CD4-positive, alpha-beta T cell treated with Interferon alpha-2 for 1 hour (primary cell): Measurements from ENCODE around the gene GPX4.
"Not testable (repeated sequence)": the region's sequence is repeated elsewhere in the genome, so short reads cannot be mapped to it uniquely, and the experiment has no call there.

ENCODE experiments used
- DNase-seq, 2 donors: peaks; one replicate each; pipeline ENCODE4 v3.0.0-alpha.2; 2020 to 2022

GPX4 gene

DNA sequence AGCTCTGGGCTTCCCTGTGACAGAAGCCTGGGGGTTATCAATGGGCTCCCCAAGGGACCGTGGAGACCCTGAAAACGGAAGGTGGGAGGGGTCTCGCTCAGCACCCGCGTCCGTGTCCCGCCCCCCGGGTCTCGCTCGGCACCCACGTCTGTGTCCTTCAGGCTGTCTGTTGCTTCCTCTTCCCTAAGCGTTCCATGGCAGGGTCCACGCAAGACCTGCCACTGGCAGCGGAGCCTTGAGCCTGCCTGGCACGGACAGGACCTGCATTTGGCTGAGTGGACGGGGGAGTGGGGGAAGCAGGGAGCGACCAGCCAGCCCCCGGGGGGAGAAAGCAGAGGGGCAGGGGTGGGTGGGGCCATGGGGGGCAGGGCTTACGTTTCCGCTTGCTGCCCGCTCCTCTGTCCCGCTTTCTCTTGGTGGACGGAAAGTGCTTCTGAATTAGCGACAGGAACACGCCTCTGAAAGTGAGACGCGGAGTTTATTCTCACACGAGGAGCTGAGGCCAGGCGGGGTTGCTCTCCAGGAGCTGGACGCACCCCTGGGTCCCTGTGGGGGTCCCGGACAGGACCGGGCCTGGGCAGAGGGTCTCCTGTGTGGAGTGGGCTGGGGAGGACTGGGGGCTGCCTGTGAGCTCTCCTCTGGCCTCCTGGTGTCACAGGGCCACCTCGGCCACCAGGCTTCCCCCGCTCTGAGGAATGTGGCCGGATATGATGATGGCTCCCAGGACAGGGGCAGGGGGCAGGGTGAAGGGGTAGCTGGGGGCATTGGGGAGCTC is 12.0 kb downstream of the GPX4 start:
- no peak for DNase-seq

- DNase-seq = no peak
Measured at GRCh38 chr19:1116726-1117581, 13.2 kb downstream of the GPX4 start.

DNA sequence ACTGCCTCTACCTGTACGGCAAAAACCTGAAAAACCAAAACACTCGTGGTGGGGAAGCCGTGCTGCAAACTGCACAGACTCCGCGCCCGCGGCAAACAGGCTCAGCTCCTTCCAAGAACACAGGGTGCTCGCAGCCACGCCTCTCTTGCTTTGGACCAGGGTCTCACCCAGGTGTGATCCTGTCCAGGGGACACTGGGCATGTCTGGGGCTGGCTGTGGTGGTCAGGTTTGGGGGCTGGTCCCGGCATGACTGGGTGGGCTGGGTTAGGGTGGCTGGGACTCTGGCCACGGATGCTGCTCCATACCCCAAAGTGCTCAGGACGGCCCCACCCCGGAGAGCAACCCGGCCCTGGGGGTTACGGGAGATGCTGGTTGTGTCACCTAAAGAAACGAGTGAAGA is 13.9 kb downstream of the GPX4 start:
- no peak for DNase-seq

DNA sequence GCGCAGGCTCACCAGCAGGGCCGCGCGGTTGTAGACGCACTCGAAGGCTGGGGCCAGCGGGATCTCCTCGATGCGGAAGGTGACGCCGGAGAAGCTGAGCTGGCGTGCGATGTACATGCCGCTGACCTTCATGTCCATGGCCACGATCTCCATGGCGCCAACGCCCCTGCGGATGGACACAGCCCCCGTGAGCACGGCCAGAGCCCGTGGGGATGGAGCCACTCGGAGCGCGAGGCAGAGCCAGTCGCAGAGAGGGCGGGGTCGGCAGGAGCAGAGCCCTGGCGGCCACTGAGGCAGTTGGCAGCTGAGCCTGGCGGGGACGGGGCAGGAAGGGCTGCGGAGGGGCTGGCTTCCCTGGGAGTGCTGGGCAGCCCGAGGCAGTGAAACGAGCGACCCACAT is 15.2 kb downstream of the GPX4 start:
- no peak for DNase-seq

DNA sequence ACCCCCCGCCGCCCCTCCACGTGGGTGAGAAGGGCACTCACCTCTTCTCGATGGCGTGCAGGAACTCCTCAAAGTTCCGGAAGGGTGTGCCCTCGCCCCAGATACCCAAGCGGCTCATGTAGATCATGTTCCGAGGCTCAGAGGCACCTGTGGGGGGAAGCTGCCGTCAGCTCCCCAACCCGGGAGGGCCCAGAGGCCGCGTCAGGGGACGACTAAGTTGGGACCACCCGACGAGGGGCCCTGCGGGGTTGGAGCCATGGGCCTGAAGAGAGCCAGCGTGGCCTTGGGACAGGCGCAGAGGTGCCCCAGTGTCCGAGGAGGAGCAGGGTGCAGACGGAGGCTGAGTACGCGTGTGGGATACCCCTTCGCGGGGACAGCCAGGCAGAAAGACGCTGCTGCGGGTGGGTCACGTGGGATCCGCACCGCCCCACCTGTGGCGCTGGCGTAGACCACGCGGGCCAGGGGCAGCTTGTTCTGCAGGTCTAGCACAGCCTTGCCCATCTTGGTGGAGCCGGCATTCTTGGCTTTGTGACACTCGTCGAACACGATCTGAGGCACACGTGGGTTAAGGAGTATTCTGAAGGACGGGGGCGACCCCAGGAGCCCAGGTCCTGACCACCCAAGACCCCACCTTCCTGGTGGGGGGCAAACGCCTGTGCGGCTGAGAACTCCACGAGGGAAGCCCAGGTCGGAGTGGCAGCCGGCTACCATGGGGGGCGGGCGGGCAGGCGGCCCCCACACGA is 15.9 kb downstream of the GPX4 start:
- DNase-seq = no peak

DNA sequence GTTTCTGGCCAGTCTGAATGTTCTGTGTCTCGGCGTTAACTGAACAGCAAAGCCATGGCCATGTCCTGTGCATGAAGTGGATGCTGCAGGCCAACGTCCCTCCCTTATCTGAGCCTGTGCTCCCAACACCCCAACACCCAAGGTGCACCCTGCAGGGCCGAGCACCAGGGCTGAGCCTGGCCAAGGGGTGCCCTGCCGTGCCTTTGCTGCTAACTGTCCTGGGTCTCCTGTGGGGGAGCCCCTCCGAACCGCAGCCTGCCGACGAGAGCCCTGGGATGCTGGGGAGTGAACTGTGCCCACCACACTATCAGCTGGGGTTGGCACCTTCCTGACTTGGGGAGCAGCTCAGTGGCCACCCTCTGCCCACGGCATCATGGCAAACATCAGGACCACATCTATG is 17.6 kb downstream of the GPX4 start:
- DNase-seq = no peak

GRCh38 chr19:1122021-1122971 is 18.5 kb downstream of the GPX4 start:
- DNase-seq = no peak

GRCh38 chr19:1122972-1123363 is 19.2 kb downstream of the GPX4 start:
- DNase-seq = peak; percentile 47 to 53

DNA sequence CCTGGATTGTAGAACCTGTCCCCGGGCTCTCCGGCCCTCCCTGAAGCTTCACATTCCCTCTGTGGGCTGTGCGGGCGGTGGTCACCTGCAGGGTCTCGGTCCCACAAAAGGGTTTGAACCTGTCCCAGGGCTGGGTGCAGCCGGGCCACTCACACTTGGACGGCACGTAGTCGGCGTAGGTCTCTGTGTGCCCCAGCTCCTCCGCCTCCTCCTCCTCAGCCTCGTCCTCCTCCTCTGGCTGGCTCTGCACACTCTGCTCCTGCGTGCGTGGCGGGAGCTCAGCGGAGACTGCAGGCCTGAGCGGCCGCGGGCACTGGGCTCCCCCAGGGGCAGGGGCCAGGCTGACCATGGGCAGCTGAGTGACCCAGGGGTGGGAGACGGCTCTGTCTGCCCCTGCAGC is 19.6 kb downstream of the GPX4 start:
- DNase-seq = no peak

- no peak for DNase-seq
Measured at GRCh38 chr19:1123885-1124677, 20.3 kb downstream of the GPX4 start.

DNA sequence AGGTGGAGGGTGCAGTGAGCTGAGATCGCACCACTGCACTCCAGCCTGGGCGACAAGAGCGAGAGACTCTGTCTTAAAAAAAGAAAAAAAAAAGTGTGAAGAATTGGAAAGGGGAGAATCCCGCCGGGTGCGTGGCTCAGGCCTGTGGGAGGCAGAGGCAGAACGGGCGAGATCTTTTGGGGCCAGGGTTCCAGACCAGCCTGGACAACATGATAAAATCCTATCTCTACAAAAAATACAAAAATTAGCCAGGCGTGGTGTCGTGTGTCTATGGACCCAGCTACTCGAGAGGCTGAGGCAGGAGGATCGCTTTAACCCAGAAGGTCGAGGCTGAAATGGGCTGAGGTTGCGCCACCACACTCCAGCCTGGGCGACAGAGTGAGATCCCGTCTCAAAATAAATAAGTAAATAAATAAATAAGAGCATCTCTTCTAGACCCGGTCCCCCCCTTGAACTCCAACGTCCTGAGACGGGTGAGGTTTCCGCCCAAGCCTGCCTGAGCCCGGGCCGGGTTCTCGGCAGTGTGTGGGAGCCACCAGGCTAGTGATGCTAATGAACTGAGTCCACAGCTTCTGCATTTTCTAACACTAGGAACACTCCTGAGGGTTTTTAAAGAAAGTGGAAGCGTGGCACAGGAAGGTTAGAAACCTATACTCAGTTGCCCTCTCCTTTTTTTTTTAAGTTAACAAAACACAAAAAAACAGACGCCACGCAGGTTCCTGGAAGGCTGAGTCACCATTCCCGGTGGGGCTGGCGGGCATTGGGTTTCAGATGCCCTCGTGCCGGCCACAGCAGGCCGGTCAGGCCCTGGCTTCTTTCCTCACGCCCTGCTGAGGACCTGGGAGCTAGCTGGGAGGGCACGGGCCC is 22.0 kb downstream of the GPX4 start:
- no peak for DNase-seq

DNA sequence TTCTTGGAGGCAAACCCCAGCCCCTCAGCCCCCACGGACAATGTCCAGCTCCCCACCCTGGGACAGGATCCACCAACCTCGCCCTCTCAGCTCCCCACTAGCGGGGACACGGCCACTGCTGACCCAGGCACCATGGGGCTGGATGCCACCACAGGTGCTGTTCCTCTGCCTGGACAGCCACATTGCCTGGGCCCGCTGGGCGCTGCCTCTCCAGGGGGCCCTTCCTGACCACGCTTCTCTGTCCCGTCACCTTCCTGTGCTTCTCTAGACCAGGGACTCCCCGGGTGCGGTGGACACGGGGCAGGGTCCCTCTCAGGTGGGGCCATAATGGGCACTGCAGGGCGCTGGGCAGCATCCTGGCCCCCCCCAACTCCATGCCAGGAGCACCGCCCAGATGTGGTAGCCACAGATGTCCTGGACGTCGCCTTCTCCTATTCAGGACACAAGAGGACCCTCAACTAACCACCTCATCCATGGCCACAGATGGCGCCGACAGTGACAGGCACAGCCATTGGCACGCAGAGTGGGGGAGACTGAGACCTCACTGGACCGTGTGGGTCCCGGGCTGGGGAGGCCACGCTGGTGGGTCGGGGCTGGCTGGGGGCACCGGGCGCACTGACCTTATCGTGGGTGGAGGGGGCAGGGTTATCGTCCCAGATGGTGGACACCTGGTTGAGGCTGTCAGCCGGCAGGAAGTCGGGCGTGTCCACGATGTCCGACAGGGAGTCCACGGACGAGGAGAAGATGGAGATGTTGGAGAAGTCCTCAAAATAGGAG is 23.4 kb downstream of the GPX4 start:
- no peak for DNase-seq

- DNase-seq = no peak
Measured at GRCh38 chr19:1128106-1128505, 24.3 kb downstream of the GPX4 start.

DNA sequence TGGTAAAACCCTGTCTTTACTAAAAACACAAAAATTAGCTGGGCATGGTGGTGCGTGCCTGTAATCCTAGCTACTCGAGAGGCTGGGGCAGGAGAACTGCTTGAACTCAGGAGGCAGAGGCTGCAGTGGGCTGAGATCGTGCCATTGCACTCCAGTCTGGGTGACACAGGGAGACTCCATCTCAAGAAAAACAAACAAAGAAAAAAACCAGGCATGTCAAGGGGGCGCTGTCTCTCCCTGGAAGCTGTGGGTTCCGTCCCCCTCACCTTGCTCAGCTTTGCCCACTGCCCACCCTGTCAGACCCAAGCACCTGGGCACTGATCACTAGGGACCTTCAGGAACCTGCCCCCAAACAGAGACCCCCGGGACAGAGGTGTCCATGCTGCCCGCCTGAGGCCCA is 25.3 kb downstream of the GPX4 start:
- DNase-seq = not testable (repeated sequence)

DNA sequence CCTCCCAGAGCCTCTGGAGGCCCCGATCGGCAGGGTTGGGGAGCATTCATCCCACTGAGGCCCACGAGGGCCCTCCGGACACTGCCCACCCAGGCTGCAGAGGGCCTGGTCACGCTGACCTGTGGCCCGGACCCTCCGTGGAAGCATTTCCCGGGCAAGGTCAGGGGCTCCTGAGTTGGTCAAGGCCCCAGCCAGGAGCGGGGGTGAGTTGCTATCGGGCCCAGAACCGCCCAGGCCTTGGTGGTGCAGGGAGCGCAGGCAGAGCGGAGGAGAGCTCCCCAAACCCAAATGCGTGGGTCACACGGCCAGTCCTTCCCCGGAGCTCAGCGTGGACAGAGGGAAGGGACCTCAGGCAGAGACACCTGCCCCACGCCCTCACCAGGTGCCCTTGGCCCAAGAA is 25.7 kb downstream of the GPX4 start:
- DNase-seq = no peak

GRCh38 chr19:1130771-1131717 is 27.2 kb downstream of the GPX4 start:
- DNase-seq = peak; percentile 71 to 82

GRCh38 chr19:1131718-1132551 is 28.1 kb downstream of the GPX4 start:
- peak; percentile 97 for DNase-seq
